H1 (cell line): ENCODE data around the gene CAPN9. TPM values are rescaled to one million over a fixed set of nuclear protein-coding genes. Genes with fewer than 3 reads are reported as not detected.

Experiments used
- CBX5 ChIP-seq: fragments of 300-800, 300-1000 bp; sonication (generic); IDR thresholded peaks from 2 replicates; pipeline ENCODE4 v1.7.1; 2016; ENCODE audit warnings: antibody characterized with exemption, low read length, low read depth
- FOSL1 ChIP-seq: IDR thresholded peaks from 2 replicates; pipeline ENCODE4 v1.6.1; 2011; ENCODE audit warnings: mild to moderate bottlenecking, low read depth, low read length, moderate library complexity; ENCODE audit not compliant: insufficient read depth
- HDAC2 ChIP-seq, 2 experiments: fragments of 300-600 bp in 1 of 2; sonication (generic) in 1 of 2; IDR thresholded peaks; 2 replicates each; pipeline ENCODE4 v1.6.1; 2011 to 2012; ENCODE audit warnings: low read depth in 2 of 2, low read length in 2 of 2, mild to moderate bottlenecking in 2 of 2, moderate library complexity in 2 of 2, borderline replicate concordance in 1 of 2, inconsistent platforms in 1 of 2
- PHF8 ChIP-seq: fragments of 200-600 bp; sonication (generic); conservative IDR thresholded peaks from 2 replicates; pipeline ENCODE4 v1.7.1; 2012; ENCODE audit warnings: low read depth, mild to moderate bottlenecking, inconsistent platforms, low read length, moderate library complexity
- POLR2AphosphoS5 ChIP-seq: IDR thresholded peaks from 2 replicates; pipeline ENCODE4 v1.6.1; 2011; ENCODE audit warnings: low read depth, low read length
- RNF2 ChIP-seq: fragments of 200-900, 300-1000 bp; sonication (generic); IDR thresholded peaks from 2 replicates; pipeline ENCODE4 v1.7.1; 2016; ENCODE audit warnings: borderline replicate concordance, low read depth, mild to moderate bottlenecking, antibody characterized with exemption, low read length; ENCODE audit not compliant: poor library complexity, severe bottlenecking; ENCODE audit errors: missing control alignments
- SIRT6 ChIP-seq: IDR thresholded peaks from one replicate; pipeline ENCODE4 v1.7.1; 2012; ENCODE audit warnings: low read length, inconsistent platforms
- SRF ChIP-seq: IDR thresholded peaks from 2 replicates; pipeline ENCODE4 v1.6.1; 2011; ENCODE audit warnings: mild to moderate bottlenecking, low read depth, low read length, moderate library complexity
- polyA plus RNA-seq, 7 experiments: library from polyadenylated mRNA; depleted of rRNA in 3 of 7; stranded (reverse) in 5 of 7; unstranded in 2 of 7; fragments of >200 nt in 5 of 7; fragments of 200-250 nt in 2 of 7; gene quantifications; 1 replicate in 5 of 7; 2 replicates in 1 of 7; 4 replicates in 1 of 7; pipeline versions ENCODE4 v1.2.1 to v1.2.3, GENCODE V29; 2011 to 2013; ENCODE audit warnings: missing spikeins in 2 of 7, mixed read lengths in 2 of 7
- total RNA-seq: library from RNA; stranded (reverse); fragmentation: NEBNext Ultra II Directional; extraction: Animal tissue kit (Norgen Biotek cat#: 25700); gene quantifications from 2 replicates; pipeline ENCODE4 v1.2.1, GENCODE V29; 2021
- TF ChIP-seq, protein P1 (sequence below): fragments of 300-600 bp; sonication (generic); IDR thresholded peaks from 2 replicates; pipeline ENCODE4 v1.7.1; 2012; ENCODE audit warnings: low read length, moderate library complexity, mild to moderate bottlenecking, inconsistent platforms; ENCODE audit not compliant: insufficient replicate concordance
- TF ChIP-seq, protein P2 (sequence below): IDR thresholded peaks from 2 replicates; pipeline ENCODE4 v1.6.1; 2012; ENCODE audit warnings: inconsistent platforms

CAPN9 gene
- total and polyA plus RNA-seq, 2 of the 8 experiments (the other 6 are each of a cell fraction or from before 2014, with no cell fraction given) = 0.22 to 0.76 TPM

DNA sequence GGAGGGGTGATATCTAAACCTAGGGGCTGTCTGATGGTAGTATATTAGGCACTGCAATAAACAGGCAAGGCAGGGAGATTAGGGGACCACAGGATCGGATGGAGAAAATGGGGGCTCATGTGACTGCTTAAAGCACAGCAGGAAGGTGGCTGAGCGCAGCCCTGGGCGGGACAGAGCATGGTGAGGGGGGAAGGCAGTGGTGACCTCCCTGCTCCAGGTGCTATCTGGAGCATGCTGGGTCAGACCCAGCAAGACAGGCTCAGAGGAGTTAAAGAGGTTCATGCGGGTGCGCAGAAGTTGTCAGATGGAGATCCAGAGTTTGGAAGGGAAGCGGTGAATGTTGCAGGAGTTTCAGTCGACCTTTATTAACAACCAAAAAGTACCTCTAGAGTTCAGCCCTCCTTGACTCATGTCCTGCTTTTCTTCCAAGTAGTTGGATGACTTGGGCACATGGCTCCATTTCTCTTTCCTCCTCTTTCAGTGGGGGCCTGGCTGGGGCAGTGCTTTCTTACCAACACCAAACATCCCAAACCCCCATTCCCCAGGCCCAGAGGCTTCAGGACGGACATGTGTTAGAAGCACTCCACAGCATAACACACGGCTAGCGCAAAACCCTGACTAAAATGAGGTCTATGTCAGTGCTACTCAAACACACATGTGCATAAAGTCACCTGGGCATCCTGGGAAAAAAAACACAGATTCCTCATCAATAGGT lies 41.5 kb downstream of the CAPN9 start (continued):
- TF ChIP-seq, protein P1, sequence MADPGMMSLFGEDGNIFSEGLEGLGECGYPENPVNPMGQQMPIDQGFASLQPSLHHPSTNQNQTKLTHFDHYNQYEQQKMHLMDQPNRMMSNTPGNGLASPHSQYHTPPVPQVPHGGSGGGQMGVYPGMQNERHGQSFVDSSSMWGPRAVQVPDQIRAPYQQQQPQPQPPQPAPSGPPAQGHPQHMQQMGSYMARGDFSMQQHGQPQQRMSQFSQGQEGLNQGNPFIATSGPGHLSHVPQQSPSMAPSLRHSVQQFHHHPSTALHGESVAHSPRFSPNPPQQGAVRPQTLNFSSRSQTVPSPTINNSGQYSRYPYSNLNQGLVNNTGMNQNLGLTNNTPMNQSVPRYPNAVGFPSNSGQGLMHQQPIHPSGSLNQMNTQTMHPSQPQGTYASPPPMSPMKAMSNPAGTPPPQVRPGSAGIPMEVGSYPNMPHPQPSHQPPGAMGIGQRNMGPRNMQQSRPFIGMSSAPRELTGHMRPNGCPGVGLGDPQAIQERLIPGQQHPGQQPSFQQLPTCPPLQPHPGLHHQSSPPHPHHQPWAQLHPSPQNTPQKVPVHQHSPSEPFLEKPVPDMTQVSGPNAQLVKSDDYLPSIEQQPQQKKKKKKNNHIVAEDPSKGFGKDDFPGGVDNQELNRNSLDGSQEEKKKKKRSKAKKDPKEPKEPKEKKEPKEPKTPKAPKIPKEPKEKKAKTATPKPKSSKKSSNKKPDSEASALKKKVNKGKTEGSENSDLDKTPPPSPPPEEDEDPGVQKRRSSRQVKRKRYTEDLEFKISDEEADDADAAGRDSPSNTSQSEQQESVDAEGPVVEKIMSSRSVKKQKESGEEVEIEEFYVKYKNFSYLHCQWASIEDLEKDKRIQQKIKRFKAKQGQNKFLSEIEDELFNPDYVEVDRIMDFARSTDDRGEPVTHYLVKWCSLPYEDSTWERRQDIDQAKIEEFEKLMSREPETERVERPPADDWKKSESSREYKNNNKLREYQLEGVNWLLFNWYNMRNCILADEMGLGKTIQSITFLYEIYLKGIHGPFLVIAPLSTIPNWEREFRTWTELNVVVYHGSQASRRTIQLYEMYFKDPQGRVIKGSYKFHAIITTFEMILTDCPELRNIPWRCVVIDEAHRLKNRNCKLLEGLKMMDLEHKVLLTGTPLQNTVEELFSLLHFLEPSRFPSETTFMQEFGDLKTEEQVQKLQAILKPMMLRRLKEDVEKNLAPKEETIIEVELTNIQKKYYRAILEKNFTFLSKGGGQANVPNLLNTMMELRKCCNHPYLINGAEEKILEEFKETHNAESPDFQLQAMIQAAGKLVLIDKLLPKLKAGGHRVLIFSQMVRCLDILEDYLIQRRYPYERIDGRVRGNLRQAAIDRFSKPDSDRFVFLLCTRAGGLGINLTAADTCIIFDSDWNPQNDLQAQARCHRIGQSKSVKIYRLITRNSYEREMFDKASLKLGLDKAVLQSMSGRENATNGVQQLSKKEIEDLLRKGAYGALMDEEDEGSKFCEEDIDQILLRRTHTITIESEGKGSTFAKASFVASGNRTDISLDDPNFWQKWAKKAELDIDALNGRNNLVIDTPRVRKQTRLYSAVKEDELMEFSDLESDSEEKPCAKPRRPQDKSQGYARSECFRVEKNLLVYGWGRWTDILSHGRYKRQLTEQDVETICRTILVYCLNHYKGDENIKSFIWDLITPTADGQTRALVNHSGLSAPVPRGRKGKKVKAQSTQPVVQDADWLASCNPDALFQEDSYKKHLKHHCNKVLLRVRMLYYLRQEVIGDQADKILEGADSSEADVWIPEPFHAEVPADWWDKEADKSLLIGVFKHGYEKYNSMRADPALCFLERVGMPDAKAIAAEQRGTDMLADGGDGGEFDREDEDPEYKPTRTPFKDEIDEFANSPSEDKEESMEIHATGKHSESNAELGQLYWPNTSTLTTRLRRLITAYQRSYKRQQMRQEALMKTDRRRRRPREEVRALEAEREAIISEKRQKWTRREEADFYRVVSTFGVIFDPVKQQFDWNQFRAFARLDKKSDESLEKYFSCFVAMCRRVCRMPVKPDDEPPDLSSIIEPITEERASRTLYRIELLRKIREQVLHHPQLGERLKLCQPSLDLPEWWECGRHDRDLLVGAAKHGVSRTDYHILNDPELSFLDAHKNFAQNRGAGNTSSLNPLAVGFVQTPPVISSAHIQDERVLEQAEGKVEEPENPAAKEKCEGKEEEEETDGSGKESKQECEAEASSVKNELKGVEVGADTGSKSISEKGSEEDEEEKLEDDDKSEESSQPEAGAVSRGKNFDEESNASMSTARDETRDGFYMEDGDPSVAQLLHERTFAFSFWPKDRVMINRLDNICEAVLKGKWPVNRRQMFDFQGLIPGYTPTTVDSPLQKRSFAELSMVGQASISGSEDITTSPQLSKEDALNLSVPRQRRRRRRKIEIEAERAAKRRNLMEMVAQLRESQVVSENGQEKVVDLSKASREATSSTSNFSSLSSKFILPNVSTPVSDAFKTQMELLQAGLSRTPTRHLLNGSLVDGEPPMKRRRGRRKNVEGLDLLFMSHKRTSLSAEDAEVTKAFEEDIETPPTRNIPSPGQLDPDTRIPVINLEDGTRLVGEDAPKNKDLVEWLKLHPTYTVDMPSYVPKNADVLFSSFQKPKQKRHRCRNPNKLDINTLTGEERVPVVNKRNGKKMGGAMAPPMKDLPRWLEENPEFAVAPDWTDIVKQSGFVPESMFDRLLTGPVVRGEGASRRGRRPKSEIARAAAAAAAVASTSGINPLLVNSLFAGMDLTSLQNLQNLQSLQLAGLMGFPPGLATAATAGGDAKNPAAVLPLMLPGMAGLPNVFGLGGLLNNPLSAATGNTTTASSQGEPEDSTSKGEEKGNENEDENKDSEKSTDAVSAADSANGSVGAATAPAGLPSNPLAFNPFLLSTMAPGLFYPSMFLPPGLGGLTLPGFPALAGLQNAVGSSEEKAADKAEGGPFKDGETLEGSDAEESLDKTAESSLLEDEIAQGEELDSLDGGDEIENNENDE = no peak
- no peak for TF ChIP-seq SRF
- TF ChIP-seq HDAC2 (IDR thresholded peaks at IDR 0.05; ENCODE audit: borderline replicate concordance in 1 of 2, low read depth in 2 of 2, low read length in 2 of 2) = no peak
- TF ChIP-seq PHF8 = no peak
- no peak for TF ChIP-seq SIRT6
- no peak for TF ChIP-seq FOSL1
- no peak for TF ChIP-seq RNF2
- TF ChIP-seq POLR2AphosphoS5 = no peak
- TF ChIP-seq, protein P2, sequence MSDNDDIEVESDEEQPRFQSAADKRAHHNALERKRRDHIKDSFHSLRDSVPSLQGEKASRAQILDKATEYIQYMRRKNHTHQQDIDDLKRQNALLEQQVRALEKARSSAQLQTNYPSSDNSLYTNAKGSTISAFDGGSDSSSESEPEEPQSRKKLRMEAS = no peak
- TF ChIP-seq CBX5 = no peak
